Measurements from ENCODE around the gene SLC6A17. TPM values are rescaled to one million over a fixed set of nuclear protein-coding genes. Genes with fewer than 3 reads are reported as not detected.

The SLC6A17 gene
- total RNA-seq, 1 experiment from 2014 or later = 0.17 TPM

DNA sequence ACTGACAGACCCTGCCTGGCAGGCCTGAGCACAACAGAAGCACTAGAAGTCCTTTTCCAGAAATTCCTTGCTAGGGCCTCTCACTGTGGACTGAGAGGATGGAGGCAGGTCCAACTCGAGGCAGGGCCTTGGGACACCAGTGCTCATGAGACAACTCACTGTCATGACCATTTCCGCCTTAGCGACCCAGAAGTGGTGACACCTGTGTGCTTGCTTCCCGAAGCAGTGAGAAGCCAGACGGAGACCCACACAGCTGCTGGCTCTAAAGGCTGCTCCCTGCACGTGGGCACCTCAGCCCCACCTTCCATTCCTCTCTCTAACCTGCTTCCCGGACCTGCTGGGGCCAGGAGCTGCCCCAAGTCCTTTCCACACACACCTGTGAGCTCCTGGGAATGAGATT lies 92.9 kb downstream of the SLC6A17 start:
- H3K4me2 ChIP-seq (ENCODE audit: insufficient read depth, insufficient read length, low read length) = no peak overlapping the region
- peaks cover 15% of the 10 kb centered on the region for H3K4me1 ChIP-seq (ENCODE audit: insufficient read depth, low read length)
- no peak overlapping the region for H2AK5ac ChIP-seq (ENCODE audit: insufficient read length, low read length)
- no peaks in the 10 kb centered on the region for H3K23me2 ChIP-seq (ENCODE audit: insufficient read length, low read depth, low read length, poor library complexity, severe bottlenecking)
- WGBS (ENCODE audit: extremely low coverage, insufficient read length, low lambda C conversion rate) = no CpG with 5 or more reads among the region's 7 CpGs
- no peaks in the 10 kb centered on the region for H3K79me1 ChIP-seq (ENCODE audit: insufficient read depth, low read depth, low read length, poor library complexity, severe bottlenecking)
- no peak overlapping the region for H2BK15ac ChIP-seq (ENCODE audit: low read depth, low read length)
- no peak overlapping the region for H3K4ac ChIP-seq (ENCODE audit: low read depth, low read length)
- DNase-seq = no peak
- H3K14ac ChIP-seq (ENCODE audit: insufficient read depth, low read length) = peak overlapping the region; percentile 20; the same call in 1 of the 2 replicates
- H2BK20ac ChIP-seq (ENCODE audit: low read depth, low read length, poor library complexity, severe bottlenecking) = no peak overlapping the region
- Mint-ChIP-seq H3K9me3 (no peaks in the 10 kb centered on the region), H3K4me3 (no peak overlapping the region), H3K4me1 (peaks cover 30 to 41% of the 10 kb centered on the region in 2 experiments), H3K36me3 (ENCODE audit: insufficient read depth in 1 of 3, low read depth in 3 of 3) (no peaks in the 10 kb centered on the region; a peak in 1 of 7 replicates), H3K27ac (no peak overlapping the region), H3K27me3 (ENCODE audit: low read depth) (peaks cover 28% of the 10 kb centered on the region)
- H3K23ac ChIP-seq (ENCODE audit: insufficient read length, low read depth, low read length) = no peak overlapping the region
- no peak overlapping the region for H3K56ac ChIP-seq (ENCODE audit: insufficient read length, low read depth, low read length)
- no peak overlapping the region for H3K9ac ChIP-seq (ENCODE audit: extremely low read depth, insufficient read length, low read length)
- H2BK5ac ChIP-seq (ENCODE audit: insufficient read length, low read length) = no peak overlapping the region
- no peaks in the 10 kb centered on the region for H3K79me2 ChIP-seq (ENCODE audit: insufficient read depth, low read length)
- H4K5ac ChIP-seq (ENCODE audit: insufficient read length, low read depth, low read length) = no peak overlapping the region
- H3K27ac ChIP-seq (ENCODE audit: insufficient read length, low read depth, low read length) = no peak overlapping the region
- H3K18ac ChIP-seq (ENCODE audit: insufficient read length, low read depth, low read length) = no peak overlapping the region
- no peak overlapping the region for H2BK12ac ChIP-seq (ENCODE audit: insufficient read length, low read depth, low read length)
- H4K8ac ChIP-seq (replicated peaks; ENCODE audit: insufficient read length, low read depth, low read length) = no peak overlapping the region
- H3K9me3 ChIP-seq (ENCODE audit: control insufficient read depth, low read depth, low read length) = no peaks in the 10 kb centered on the region
- TF ChIP-seq, protein P1, sequence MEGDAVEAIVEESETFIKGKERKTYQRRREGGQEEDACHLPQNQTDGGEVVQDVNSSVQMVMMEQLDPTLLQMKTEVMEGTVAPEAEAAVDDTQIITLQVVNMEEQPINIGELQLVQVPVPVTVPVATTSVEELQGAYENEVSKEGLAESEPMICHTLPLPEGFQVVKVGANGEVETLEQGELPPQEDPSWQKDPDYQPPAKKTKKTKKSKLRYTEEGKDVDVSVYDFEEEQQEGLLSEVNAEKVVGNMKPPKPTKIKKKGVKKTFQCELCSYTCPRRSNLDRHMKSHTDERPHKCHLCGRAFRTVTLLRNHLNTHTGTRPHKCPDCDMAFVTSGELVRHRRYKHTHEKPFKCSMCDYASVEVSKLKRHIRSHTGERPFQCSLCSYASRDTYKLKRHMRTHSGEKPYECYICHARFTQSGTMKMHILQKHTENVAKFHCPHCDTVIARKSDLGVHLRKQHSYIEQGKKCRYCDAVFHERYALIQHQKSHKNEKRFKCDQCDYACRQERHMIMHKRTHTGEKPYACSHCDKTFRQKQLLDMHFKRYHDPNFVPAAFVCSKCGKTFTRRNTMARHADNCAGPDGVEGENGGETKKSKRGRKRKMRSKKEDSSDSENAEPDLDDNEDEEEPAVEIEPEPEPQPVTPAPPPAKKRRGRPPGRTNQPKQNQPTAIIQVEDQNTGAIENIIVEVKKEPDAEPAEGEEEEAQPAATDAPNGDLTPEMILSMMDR (conservative IDR thresholded peaks at IDR 0.05) = no peak
- H3T11ph ChIP-seq (ENCODE audit: low read length) = no peak overlapping the region
- no peaks in the 10 kb centered on the region for H4K20me1 ChIP-seq (ENCODE audit: control insufficient read depth, insufficient read depth, insufficient read length)
- H3K27me3 ChIP-seq (ENCODE audit: insufficient read depth, low read length) = no peaks in the 10 kb centered on the region
- H2AFZ ChIP-seq (ENCODE audit: low read length) = no peak overlapping the region
- no peak overlapping the region for H4K91ac ChIP-seq (ENCODE audit: insufficient read length, low read depth, low read length)
- no peak overlapping the region for H2BK120ac ChIP-seq (ENCODE audit: low read depth, low read length, poor library complexity, severe bottlenecking)

Measured in H9 (cell line).